Measurements from ENCODE around the gene NUDT16L1. TPM values are rescaled to one million over a fixed set of nuclear protein-coding genes. Genes with fewer than 3 reads are reported as not detected.

NUDT16L1 gene
- total and polyA plus RNA-seq, 2 of the 4 experiments (the other 2 are of a cell fraction): 22.9 to 44.3 TPM

GRCh38 chr16:4676831-4677230 is 16.5 kb upstream of the NUDT16L1 start:
- Histone ChIP-seq H3K36me3 (ENCODE audit: control insufficient read depth, insufficient read depth, low read length) (peaks cover 52% of the 10 kb centered on the region), H3K4me3 (ENCODE audit: insufficient read depth, low read depth, low read length) (no peak overlapping the region), H2BK5ac (ENCODE audit: low read depth, low read length, poor library complexity, severe bottlenecking) (no peak overlapping the region), H4K5ac (ENCODE audit: low read depth, low read length) (no peak overlapping the region), H4K8ac (ENCODE audit: low read depth in 2 of 2, low read length in 2 of 2) (no peak overlapping the region), H3K4me1 (ENCODE audit: control insufficient read depth, insufficient read depth, low read length) (peaks cover 2% of the 10 kb centered on the region; the same call in 1 of the 2 replicates), H3K79me1 (ENCODE audit: low read depth in 1 of 2, low read length in 2 of 2) (peaks cover 6 to 25% of the 10 kb centered on the region in 2 experiments; a peak in 2 of 4 replicates), H2AFZ (replicated peaks; ENCODE audit: low read length, poor library complexity) (no peak overlapping the region), H3K9ac (ENCODE audit: low read depth, low read length) (no peak overlapping the region), H3K4ac (ENCODE audit: low read depth, low read length) (no peak overlapping the region), H3K18ac (ENCODE audit: low read depth, low read length) (no peak overlapping the region), H3K27ac (ENCODE audit: insufficient read depth, low read length) (no peak overlapping the region), H3K23ac (ENCODE audit: low read depth, low read length) (no peak overlapping the region), H3K4me2 (ENCODE audit: low read depth, low read length) (no peak overlapping the region), H4K20me1 (ENCODE audit: insufficient read depth, low read length) (no peaks in the 10 kb centered on the region), H3K27me3 (ENCODE audit: control insufficient read depth, insufficient read depth, low read length) (no peaks in the 10 kb centered on the region), H2AK9ac (replicated peaks; ENCODE audit: low read depth, low read length, poor library complexity) (no peak overlapping the region), H3K14ac (replicated peaks; ENCODE audit: low read depth, low read length) (no peak overlapping the region), H3K9me1 (ENCODE audit: insufficient read depth, low read length) (no peaks in the 10 kb centered on the region), H4K91ac (ENCODE audit: insufficient read depth, low read depth, low read length) (no peak overlapping the region), H2BK120ac (ENCODE audit: low read depth, low read length) (no peak overlapping the region), H3K9me3 (ENCODE audit: control insufficient read depth, insufficient read depth, low read length) (no peaks in the 10 kb centered on the region), H2BK15ac (ENCODE audit: low read depth, low read length) (no peak overlapping the region), H2BK20ac (ENCODE audit: low read depth, low read length) (no peak overlapping the region), H3K56ac (ENCODE audit: extremely low read depth, insufficient read depth, low read length) (no peak overlapping the region), H2AK5ac (ENCODE audit: low read depth, low read length) (no peak overlapping the region)
- intact Hi-C loops (cut with micrococcal nuclease) (no loop called here), dilution Hi-C loops (cut with HindIII; ENCODE audit: low sequenced_read_pairs, unreplicated experiment) (no loop called here), in situ Hi-C loops (cut with MboI; ENCODE audit: low sequenced_read_pairs) (no loop called here)
- CTCF ChIA-PET: no interaction called here
- DNase-seq (no peak), ATAC-seq (ENCODE audit: low read depth) (no peak)
- POLR2A ChIA-PET (ENCODE audit: unreplicated experiment): no interaction called here
- TF ChIP-seq RAD21 (IDR thresholded peaks at IDR 0.05; ENCODE audit: low read length) (no peak), NFE2L2 (IDR thresholded peaks at IDR 0.05; ENCODE audit: low read depth, low read length) (no peak), CHD1 (IDR thresholded peaks at IDR 0.05; ENCODE audit: low read depth, low read length) (no peak)
- 90% methylated on average over 5 of the region's 11 CpGs; no CpG with 5 or more reads in 1 of the 2 experiments for WGBS, 2 experiments (ENCODE audit: extremely low coverage in 2 of 2, insufficient read length in 1 of 2)
- BruUV-seq (replicated peaks): no TSS peak
